ENCODE measurements around the gene RAB31. TPM values are rescaled to one million over a fixed set of nuclear protein-coding genes. Genes with fewer than 3 reads are reported as not detected.

The RAB31 gene
- polyA plus RNA-seq, 2 of the 4 experiments (the other 2 are of a cell fraction), result 16.9 to 46.3 TPM

GRCh38 chr18:9746958-9747357 is 38.9 kb downstream of the RAB31 start:
- no peak for FAIRE-seq
- 77% methylated on average over 1 of the region's 1 CpG for WGBS (ENCODE audit: missing lambda C conversion rate)
- Histone ChIP-seq H3K4me1 (peaks cover 24% of the 10 kb centered on the region), H3K4me3 (no peak overlapping the region), H3K9me3 (peaks cover 8% of the 10 kb centered on the region; the same call in 1 of the 3 replicates), H3K27ac (no peak overlapping the region), H3K4me2 (no peak overlapping the region)
- ATAC-seq, result no peak
- no peak for DNase-seq (ENCODE audit: low read depth in 1 of 2, low spot score in 1 of 2)
- POLR2A ChIA-PET, result no interaction called here
- CTCF ChIA-PET, result interaction anchor here (1.0 kb wide), 1 partner anchor 203 kb away, joined by 3 read pairs; no protein-coding TSS in a partner anchor
- TF ChIP-seq PBX3 (IDR thresholded peaks at IDR 0.05) (no peak), EP300 (IDR thresholded peaks at IDR 0.05) (no peak), RAD21 (conservative IDR thresholded peaks at IDR 0.05 in 1 of 2, IDR thresholded peaks at IDR 0.05 in 1 of 2) (no peak), HOXA7 (CRISPR knock-in tag; IDR thresholded peaks at IDR 0.05) (no peak), ESRRA (IDR thresholded peaks at IDR 0.05; ENCODE audit: borderline replicate concordance, low read length) (no peak), ELK1 (IDR thresholded peaks at IDR 0.05; ENCODE audit: low read depth, low read length) (no peak), E2F6 (IDR thresholded peaks at IDR 0.05; ENCODE audit: borderline replicate concordance, low read depth) (no peak), HDAC2 (IDR thresholded peaks at IDR 0.05) (no peak), SREBF2 (IDR thresholded peaks at IDR 0.05) (no peak), ZSCAN20 (CRISPR knock-in tag; IDR thresholded peaks at IDR 0.05) (no peak)

GRCh38 chr18:9749611-9750010 is 41.5 kb downstream of the RAB31 start:
- ChIA-PET CTCF (interaction anchor here (0.6 to 1.1 kb wide), 3 partner anchors 10 to 160 kb away, joined by 3 read pairs; partner anchors contain the start of gene RAB31), POLR2A (no interaction called here)
- H3K27ac ChIP-seq, result peak overlapping the region in 1 of 2 experiments; percentile 50; a peak in 2 of 6 replicates
- DNase-seq (ENCODE audit: low read depth in 1 of 2, low spot score in 1 of 2) (no peak), FAIRE-seq (no peak), ATAC-seq (no peak)
- no peak overlapping the region for H3K4me2 ChIP-seq
- H3K9me3 ChIP-seq, result peaks cover 8% of the 10 kb centered on the region; the same call in 1 of the 3 replicates
- peaks cover 18% of the 10 kb centered on the region for H3K4me1 ChIP-seq
- TF ChIP-seq MAX (IDR thresholded peaks at IDR 0.05) (no peak), MAZ (IDR thresholded peaks at IDR 0.05; ENCODE audit: borderline replicate concordance, low read depth, low read length) (no peak), JUN (IDR thresholded peaks at IDR 0.05) (no peak), SREBF2 (IDR thresholded peaks at IDR 0.05) (no peak), MAFK (IDR thresholded peaks at IDR 0.05; ENCODE audit: partially characterized antibody) (no peak), RNF2 (IDR thresholded peaks at IDR 0.05; ENCODE audit: borderline replicate concordance, low read depth) (no peak), EP300 (IDR thresholded peaks at IDR 0.05) (no peak), PBX3 (IDR thresholded peaks at IDR 0.05) (no peak), JUNB (IDR thresholded peaks at IDR 0.05) (no peak), ZSCAN20 (CRISPR knock-in tag; IDR thresholded peaks at IDR 0.05) (no peak), HES2 (IDR thresholded peaks at IDR 0.05) (no peak), ZFP36 (IDR thresholded peaks at IDR 0.05; ENCODE audit: borderline replicate concordance, partially characterized antibody) (no peak), TP53 (CRISPR knock-in tag; IDR thresholded peaks at IDR 0.05) (no peak), HOXB5 (CRISPR knock-in tag; IDR thresholded peaks at IDR 0.05) (no peak), NPAS2 (CRISPR knock-in tag; IDR thresholded peaks at IDR 0.05; ENCODE audit: borderline replicate concordance) (no peak), HMGXB4 (CRISPR knock-in tag; IDR thresholded peaks at IDR 0.05; ENCODE audit: borderline replicate concordance) (no peak), POLR2AphosphoS2 (conservative IDR thresholded peaks at IDR 0.05; ENCODE audit: low read length) (no peak), CBX2 (IDR thresholded peaks at IDR 0.05; ENCODE audit: borderline replicate concordance, low read depth) (no peak), CHD2 (IDR thresholded peaks at IDR 0.05; ENCODE audit: low read length, partially characterized antibody) (no peak)
- WGBS (ENCODE audit: missing lambda C conversion rate), result 82% methylated on average over 4 of the region's 4 CpGs
- no peak overlapping the region for H3K4me3 ChIP-seq

All from A549 (cell line).